NCI-H2107 (cell line): ENCODE data around the gene MACF1.
A peak's percentile ranks its signal among the peaks of the same experiment; 100 is the strongest.
"Not testable (repeated sequence)": the region's sequence is repeated elsewhere in the genome, so short reads cannot be mapped to it uniquely, and the experiment has no call there.

ENCODE experiments used
- DNase-seq: peaks from one replicate; lab custom pipeline; 2025; lab: John Stamatoyannopoulos, UW

Gene MACF1

DNA sequence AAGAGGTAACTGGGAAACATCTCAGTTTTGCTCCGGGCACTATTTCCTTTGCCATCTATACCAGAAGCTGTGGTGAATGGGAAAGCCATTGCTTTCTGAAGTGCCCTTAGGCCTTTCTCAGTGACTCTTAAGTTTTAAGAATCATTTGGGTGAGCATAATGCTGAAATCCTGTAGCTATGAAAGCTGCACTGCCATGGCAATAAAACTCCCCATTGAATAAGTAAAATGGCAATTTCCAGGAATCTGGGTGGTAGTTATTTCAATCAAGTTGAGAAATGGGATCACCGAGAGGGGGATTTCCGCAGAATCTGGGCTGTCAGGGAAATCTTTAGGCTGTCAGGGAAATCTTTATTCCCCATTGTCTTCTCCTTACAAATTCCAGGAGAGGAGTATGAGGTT, 26.8 kb upstream of the MACF1 start:
- DNase-seq, result no peak

DNA sequence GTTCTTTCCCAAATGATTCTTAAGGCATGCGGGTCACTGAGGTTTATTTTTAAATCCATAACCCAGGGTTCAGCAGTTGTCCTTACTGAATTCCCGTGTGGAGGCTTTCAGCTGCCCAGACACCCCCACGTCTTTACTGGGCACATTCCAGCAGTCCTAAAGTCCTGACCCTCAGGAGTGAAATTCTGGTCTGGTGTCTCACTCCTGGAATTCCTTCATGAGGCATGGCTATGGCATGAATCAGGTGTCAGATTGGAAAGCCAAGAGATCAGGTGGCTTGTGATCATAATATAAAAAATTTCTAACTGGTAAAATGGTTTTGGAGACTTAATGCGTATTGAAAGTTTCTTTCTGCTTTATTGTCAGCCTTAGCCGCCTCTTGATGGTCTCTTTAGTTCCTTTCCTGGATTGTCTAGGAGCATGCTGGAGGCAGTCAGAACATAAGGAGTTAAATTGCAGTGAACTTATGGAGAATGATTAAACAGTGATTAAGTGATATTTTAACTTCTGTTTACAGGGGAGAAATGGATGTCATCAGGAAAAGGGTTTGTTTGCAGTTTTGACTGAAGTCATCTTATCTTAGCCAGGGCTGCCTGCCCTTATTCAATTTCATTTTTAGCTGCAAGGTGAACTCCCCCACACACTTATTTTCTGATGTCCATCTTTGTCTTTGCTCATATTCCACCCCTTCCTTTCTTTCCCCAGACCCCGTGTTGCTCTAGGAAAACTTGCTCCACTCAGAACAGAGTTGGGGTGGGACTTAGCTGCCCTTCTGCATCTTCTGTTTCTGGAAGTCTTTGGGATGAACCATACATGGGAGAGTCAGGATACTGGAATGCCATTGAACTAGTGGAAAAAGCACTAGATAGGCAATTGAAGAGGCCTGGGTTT, 25.7 kb upstream of the MACF1 start:
- no peak for DNase-seq

DNA sequence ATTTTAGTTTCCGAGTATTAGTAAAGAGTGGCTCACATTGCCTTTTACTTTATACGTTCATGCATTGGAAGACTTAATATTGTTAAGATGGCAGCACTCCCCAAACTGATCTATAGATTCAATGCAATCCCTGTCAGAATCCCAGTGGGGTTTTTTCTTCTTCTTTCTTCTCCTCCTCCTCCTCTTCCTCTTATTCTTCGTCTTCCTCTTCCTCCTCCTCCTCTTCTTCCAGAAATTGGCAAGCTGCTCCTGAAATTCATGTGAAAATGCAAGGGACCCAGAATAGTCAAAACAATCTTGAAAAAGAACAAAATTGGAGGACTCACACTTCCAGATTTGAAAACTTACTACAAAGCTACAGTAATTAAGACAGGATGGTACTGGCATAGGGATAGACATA, 23.2 kb upstream of the MACF1 start:
- DNase-seq, result no peak

DNA sequence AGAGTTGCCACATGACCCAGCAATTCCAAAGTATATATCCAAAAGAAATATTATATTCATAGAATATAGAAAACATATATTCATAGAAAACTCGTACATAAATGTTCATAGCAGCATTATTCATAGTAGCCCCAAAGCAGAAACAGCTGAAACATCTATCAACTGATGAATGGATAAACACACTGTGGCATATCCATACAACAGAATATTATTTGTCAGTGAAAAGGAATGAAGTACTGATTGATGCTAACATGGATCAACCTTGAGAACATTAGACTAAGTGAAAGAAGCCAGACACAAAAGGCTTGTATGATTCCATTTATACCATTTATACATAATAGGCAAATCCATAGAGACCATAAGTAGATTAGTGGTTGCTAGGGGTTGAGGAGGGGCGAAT, 21.7 kb upstream of the MACF1 start:
- DNase-seq, result no peak

DNA sequence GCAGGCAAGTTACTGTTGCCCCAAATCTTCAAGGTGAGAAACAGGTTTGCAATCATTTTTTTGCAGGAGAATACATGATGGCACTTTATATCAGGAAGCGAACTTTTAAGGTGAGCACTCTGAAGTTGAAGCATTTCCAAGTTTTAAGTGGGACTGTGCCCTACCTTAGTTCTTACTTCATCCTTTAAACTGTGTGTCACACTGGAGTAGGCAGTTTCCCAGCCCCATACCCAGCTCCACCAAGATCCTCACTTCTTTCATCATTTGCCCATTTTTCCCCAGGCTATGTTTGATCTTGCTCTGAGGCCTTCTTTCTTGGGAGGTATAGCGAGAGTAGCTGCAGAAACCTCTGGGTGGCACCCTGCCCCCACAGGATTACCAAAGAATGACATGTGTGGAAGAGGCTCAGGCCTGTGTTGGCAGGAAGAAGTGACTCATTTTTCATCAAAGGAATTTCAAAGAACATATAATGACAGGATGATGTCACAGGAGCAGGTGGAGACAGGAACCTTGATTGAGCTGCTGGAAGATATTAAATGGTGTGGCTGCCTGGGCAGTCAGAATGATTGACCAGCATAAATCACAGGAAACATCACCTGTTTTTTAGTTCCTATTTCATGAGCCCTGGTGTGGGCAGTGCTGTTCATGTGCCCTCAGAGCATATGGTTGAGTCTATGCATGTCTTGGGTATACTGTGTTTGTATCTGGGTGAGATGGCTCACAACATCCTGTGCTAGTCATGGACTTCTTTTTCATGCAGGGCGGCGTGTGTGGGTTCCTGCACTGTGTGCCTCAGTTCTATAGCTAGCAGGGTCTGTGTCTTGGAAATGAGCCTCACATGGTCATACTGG, 20.8 kb upstream of the MACF1 start:
- peak; percentile 100 for DNase-seq

DNA sequence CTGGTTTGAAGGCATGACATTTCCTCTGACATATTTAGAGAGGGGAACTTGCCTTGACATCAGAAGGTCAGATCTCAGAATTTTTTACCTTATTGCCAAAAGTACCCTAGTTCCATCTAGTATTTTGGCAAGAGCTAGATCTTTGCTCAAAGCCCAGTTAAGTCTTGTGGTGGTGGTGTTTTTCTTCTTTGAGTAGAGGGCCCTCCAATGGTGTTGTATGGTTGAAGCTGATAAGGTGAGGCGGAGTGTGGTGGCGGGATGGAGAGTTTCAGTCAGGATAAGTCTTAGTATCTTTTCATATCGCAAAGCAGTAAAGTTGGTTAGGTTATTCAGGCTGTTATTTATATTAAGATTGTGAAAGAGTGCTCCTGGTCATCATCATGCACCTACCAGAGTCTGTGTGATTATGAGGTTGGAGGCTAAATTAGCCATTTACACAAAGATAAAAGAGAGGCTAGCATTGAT, 20.1 kb upstream of the MACF1 start:
- DNase-seq, result no peak

DNA sequence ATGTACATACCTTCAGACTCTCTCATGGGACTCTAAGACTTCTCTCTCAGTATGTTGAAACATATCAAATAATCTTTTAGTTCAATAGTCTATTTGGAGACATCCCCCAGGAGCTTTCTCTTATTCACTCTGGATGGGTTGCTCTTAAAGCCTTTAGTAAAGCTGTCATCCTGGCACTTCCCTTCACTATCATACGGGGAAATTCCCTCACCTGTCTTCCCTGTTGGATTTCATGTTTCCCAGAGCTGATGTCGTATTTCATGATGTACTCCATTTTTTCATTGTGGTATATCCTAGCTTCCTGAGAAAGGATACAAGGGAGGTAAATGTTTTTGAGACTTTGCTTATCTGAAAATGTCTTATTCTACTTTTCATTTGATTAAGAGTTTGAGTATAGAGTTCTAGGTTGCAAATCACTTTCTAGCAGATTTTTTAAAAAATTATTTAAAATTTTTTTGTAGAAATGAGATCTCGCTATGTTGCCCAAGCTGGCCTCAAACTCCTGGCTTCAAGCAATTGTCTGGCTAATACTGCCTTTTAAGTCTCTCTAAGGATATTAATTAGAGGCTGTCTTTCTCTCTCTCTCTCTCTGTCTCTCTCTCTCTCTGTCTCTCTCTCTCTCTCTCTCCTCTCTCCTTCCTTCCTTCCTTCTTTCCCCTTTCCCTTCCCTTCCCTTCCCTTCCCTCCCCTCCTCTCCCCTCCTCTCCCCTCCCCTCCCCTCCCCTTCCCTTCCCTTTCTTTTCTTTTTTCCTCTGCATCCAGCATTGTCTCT, 17.0 kb upstream of the MACF1 start:
- no peak for DNase-seq

DNA sequence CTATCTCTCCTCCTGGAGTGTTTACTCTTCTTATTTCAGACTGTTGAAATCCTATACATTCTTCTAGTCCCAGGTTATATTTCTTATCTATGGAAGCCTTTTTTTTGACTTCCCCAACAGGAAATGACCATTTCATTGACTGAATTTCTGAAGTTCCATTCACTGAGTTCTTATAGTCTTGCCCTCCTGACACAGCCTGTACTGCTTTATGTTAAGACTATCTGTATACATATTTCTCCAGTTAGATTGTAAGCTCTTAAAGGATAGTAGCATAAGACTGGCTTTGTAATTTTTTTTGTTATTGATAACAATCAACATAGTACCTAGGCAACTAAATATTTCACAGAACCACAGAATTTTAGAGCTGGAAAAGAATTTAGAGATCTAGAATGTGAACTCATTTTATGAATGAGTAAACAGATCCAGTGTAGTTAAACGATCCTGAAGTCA, 14.9 kb upstream of the MACF1 start:
- DNase-seq, result no peak

DNA sequence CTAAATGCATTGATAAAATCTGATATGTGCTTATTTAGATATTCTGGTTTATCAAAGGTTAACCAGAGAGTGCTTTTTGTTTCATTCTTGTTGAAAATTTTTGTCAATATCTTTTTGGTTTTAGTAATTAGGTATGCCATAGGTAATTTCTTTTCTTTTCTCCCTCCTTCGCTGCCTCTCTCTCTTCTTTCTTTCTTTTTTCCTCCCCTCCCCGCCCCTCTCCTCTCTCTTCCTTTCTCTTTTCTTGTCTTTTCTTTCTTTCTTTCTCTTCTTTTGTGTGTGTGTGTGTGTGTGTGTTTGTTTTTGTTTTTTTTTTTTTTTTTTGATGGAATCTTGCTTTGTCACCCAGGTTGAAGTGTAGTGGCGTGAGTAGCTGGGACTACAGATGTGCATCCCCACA, 14.4 kb upstream of the MACF1 start:
- no peak for DNase-seq

DNA sequence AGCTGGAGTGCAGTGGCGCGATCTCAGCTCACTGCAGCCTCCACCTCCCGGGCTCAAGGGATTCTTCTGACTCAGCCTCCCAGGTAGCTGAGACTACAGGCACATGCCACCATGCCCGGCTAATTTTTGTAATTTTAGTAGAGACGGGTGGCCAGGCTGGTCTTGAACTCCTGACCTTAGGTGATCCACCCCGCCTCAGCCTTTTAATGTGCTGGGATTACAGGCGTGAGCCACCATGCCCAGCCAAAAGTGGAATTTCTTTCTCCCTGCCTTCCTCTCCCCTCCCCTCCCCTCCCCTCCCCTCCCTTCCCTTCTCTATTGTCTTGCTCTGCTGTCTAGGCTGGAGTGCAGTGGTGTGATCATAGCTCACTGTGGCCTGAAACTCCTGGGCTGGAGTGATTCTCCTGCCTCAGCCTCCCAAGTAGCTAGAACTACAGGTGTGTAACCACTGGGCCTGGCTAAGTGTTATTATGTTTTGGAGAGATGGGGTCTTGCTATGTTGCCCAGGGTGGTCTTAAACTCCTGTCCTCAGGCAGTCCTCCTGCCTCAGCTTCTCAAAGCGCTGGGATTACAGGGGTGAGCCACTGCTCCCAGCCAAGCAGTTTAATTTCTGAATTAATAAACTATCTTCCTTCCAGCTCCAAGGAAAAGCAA, 10.0 kb upstream of the MACF1 start:
- no peak for DNase-seq

DNA sequence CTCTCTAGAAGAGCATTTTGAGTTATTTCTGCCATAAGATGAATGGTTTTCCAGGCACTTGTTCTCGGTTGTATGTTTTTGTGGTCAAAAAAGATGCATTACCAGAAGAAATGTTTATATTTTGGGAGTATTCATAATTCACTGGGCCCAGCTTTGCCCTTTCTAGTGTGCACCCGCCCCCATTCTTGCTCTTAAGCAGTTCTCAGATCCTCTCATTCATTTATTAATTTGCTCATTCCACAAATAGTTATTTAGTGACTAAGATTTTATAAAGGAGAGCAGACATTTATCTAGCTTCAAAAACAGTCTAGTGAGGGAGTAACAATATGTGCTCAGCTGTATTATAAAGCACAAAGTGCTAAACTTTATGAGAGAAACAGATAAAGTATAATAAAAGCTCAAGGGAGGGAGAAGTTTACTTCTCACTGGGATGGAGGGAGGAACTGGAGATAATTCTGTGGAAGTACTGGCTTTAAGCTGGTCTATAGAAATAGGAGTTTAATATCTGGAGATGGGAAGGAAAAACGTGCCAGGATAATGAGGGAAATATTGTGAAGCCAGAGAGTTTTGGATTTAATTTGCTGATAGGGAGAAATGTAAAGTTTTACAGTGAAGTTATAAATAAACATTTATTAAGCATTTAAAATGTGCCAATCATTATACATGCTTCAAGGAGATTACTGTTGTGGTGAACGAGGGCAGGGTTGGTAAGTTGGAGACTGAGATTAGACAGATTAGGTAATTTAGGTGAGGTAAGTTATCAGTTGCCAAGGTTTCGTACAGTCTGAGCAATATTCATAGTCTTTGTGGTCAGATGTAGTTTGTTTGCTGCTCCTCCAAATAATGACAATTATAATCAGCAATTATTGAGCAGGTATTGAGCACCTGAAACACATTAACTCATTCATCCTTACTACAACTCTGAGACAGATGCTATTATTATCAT, 9.1 kb upstream of the MACF1 start:
- DNase-seq, result no peak

DNA sequence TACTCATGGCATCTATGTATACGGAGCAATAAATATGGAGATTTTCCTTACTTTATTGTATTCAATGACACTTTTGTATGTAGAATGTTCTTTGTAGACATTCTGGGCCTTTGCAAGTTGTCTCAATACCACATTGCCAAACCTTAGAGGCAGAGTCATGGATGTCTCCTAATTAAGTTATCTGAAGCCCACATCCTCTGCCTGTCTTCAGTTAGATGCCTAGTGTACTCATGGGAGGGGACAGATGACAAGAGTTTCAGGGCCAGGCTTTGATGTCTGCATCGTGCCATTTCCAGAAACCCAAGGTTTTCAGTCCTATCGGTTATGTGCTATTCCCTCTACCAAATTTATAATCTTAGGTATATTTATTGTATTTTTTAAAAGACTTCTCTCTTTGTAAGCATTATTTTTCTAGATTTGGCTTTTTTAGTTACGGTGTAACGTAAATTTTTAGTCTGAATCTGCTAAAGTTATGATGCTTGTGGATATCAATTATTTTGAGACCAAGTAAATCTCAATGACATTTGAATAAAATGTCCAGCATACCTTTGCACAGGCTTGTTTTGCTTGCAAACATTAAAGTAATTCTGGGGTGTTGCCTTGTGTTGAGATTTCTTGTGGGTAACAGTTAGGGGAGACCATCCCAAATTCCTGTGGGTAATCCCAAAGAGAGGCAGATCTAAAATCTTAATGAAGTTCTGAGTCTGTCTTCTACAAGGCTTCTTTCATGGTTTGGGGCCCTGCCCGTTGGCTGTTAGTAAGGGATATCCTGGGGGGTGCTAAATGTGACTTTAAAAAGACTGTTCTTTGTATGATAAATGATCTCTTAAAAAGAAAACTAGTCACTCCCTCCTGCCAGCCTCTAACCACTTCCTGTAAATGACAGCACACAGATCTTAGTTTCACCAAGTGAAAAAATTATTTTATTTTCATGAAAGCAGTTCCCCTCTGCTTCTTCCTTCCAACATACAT, 8.0 kb upstream of the MACF1 start:
- no peak for DNase-seq

DNA sequence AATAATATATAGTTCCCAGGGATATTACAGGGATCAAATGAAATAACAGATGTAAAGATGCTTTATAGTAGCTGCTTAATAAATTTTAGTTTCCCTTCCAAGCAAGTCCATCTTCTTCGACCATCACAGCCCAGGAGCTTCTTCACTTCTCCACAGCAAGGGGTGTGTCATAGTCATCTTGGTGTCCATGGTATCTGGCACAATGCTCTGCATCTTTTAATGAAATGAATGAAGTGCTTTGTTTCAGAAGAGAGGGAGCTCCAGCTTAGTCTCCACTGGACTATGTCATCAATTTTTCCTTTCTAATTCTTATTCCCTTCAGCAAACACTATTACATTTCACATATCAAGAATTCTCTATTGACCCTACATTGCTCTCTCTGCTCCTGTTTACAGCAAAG, 4.9 kb upstream of the MACF1 start:
- DNase-seq, result no peak

DNA sequence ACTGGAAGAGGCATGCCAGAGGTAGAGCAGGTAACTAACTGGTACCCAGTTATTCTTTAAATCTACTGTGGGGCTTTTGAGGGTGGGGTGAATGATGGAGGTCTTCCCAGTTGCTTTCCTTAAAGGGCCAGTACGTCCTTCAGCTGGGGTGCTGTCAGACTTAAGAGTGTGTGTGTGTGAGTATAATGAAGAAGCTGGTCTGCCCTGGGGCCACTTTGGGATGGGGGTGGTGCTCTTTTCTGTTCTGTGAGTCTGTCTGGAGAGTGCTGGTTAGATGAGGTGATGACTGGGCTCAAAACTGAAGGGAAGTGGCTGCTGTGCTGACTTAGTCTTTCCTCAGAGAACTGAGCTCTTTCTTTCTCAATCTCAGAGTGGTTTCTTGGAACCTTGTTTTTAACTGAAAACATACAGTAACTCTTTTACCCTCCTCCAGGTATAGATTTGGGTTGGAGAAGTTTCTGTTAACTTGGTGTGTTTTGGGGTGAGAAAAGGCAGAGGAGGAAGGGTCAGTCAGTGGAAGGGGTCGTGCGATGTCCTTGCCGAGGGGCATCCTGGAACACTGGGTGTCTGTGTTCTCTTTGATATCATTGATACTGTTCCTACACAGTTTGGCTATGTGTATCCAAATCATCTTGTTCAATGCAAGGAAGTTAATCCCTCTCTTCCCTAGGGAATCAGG, 746 bp downstream of the MACF1 start:
- no peak for DNase-seq

DNA sequence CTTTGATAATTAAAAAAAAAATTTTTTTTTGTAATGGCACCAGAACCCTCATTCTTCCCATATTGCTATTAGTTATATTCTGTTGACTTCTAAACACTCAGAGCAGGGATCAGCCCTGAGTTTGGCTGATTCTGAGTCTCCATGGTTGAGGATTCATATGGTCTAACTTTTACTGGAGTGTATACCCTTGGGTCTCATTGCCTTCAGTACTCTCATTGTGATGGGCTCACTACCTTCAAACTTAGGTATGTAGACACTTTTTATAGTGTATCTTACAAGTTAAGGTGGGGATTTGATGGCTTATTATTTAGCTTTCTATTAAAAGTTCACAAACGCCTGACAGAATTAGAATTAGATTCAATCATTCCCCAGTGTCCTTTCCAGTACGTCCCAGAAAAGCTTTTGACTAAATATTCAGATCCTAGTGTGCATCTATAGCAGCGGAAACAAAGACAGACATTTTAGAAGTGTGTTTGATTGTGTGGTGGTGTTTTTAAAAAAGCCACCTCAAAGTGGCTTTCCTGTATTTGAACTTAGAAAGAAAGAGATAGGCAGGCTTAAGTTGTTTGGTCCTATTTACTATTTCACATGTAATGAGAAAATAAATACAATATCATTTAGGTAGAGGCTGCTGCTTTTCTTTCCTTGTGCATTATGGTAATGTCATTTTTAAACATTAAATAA, 1.4 kb downstream of the MACF1 start:
- DNase-seq, result no peak

DNA sequence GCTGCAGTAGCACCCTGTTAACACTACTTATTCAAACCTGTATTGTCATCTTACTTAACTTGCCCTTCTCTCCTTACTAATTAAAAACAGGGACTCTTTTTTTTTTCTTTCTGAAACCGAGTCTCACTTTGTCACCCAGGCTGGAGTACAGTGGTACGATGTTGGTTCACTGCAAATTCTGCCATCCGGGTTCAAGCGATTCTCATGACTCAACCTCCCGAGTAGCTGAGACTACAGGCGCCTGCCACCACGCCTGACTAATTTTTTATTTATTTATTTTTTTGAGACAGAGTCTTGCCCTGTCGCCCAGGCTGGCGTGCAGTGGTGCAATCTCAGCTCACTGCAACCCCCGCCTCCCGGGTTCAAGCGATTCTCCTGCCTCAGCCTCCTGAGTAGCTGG, 3.9 kb downstream of the MACF1 start:
- not testable (repeated sequence) for DNase-seq

DNA sequence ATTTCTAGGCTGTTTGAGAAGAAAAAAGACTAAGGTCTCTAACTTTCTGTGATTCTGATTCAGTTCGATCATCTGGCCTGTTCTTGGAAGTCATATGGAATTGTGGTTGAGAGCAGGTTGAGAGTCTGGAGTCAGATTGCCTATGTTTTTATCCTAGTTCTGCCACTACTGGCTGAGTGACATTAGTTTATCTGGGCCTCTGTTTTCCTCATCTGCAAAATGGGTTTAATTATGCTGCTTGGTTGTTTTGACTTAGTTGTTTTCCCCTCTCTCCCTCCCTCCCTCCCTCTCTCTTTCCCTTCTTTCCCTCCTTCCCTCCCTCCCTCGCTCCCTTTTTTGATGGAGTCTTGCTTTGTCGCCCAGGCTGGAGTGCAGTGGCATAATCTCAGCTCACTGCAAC, 6.2 kb downstream of the MACF1 start:
- DNase-seq, result no peak

DNA sequence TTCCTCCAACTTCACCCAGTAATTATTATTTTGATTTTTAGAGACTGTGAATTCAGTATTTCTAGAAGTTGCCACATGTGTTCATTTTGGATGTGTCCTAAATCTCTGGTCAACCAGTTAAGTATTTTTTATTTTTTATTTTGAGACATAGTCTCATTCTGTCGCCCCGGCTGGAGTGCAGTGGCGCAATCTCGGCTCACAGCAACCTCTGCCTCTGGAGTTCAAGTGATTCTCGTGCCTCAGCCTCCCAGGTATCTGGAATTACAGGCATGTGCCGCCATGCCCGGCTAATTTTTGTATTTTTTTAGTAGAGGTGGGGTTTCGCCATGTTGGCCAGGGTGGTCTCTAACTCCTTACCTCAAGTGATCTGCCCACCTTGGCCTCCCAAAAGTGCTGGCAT, 8.0 kb downstream of the MACF1 start:
- no peak for DNase-seq
